ENCODE results near the gene CD53.
"Not testable (repeated sequence)": the region's sequence is repeated elsewhere in the genome, so short reads cannot be mapped to it uniquely, and the experiment has no call there.

DNA sequence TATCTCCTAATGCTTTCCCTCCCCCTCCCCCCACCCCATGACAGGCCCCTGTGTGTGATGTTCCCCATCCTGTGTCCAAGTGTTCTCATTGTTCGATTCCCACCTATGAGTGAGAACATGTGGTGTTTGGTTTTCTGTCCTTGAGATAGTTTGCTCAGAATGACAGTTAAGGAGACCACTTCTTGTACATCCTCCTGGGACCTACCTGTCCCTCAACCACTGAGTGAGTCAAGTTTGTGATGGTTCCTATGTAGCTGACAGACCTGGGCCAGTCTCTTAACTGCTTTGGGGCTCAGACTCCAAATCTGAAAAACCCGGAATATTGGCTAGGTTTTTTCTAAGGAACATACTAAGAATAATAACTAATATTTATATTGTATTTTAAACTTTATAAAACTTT is 12.3 kb upstream of the CD53 start:
- TF ChIP-seq, protein P1, sequence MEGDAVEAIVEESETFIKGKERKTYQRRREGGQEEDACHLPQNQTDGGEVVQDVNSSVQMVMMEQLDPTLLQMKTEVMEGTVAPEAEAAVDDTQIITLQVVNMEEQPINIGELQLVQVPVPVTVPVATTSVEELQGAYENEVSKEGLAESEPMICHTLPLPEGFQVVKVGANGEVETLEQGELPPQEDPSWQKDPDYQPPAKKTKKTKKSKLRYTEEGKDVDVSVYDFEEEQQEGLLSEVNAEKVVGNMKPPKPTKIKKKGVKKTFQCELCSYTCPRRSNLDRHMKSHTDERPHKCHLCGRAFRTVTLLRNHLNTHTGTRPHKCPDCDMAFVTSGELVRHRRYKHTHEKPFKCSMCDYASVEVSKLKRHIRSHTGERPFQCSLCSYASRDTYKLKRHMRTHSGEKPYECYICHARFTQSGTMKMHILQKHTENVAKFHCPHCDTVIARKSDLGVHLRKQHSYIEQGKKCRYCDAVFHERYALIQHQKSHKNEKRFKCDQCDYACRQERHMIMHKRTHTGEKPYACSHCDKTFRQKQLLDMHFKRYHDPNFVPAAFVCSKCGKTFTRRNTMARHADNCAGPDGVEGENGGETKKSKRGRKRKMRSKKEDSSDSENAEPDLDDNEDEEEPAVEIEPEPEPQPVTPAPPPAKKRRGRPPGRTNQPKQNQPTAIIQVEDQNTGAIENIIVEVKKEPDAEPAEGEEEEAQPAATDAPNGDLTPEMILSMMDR (IDR thresholded peaks at IDR 0.05): not testable (repeated sequence)
- TF ChIP-seq EZH2, EZH2phosphoT487 (IDR thresholded peaks at IDR 0.05): not testable (repeated sequence)
